ENCODE measurements around the gene CCL16.

GRCh38 chr17:35932586-35932985 is 48.7 kb downstream of the CCL16 start:
- no peak for TF ChIP-seq CTCF (IDR thresholded peaks at IDR 0.05)
- no peak for TF ChIP-seq POLR2A (IDR thresholded peaks at IDR 0.05)
